Ovary (tissue), 9 donors: ENCODE measurements around the gene PLTP. TPM values are rescaled to one million over a fixed set of nuclear protein-coding genes. Genes with fewer than 3 reads are reported as not detected.
"Not testable (repeated sequence)": the region's sequence is repeated elsewhere in the genome, so short reads cannot be mapped to it uniquely, and the experiment has no call there.

Experiments used
- DNase-seq, 5 donors: peaks; one replicate each; pipeline ENCODE4 v3.0.0-alpha.2; 2019 to 2020
- H3K27ac ChIP-seq, 2 donors: fragments of 200-600 bp; one replicate each; pipeline versions ENCODE4 v1.5.1 to v1.8.0; 2019 to 2022
- H3K27me3 ChIP-seq: fragments of 200-600 bp; one replicate; pipeline ENCODE4 v1.8.0; 2022
- H3K36me3 ChIP-seq: fragments of 200-600 bp; sonication (generic); one replicate; pipeline ENCODE4 v1.5.1; 2019
- H3K4me1 ChIP-seq: one replicate; pipeline ENCODE4 v1.8.1; 2013; ENCODE audit warnings: mild to moderate bottlenecking, moderate library complexity; ENCODE audit not compliant: insufficient read depth
- H3K4me3 ChIP-seq: fragments of 200-600 bp; sonication (generic); one replicate; pipeline ENCODE4 v1.5.1; 2017
- H3K9me3 ChIP-seq, 2 donors: fragments of 200-600 bp in 1 of 2; sonication (generic) in 1 of 2; one replicate each; pipeline versions ENCODE4 v1.5.1 to v1.8.1; 2013 to 2019; ENCODE audit warnings: mild to moderate bottlenecking in 1 of 2, moderate library complexity in 1 of 2
- EP300 ChIP-seq: sonication (generic); formaldehyde crosslinking; IDR thresholded peaks from one replicate; pipeline ENCODE4 v1.6.1; 2017; ENCODE audit warnings: antibody characterized with exemption
- POLR2A ChIP-seq: fragments of 450-650 bp; IDR thresholded peaks from one replicate; pipeline ENCODE4 v1.6.1; 2017; ENCODE audit warnings: antibody characterized with exemption, mild to moderate bottlenecking, moderate library complexity
- WGBS, 3 donors: extraction: QIAGEN DNeasy Blood & Tissue Kit in 1 of 3; methylation state at CpG; one replicate each; pipeline versions ENCODE4 v1.1.5 to v1.1.7; 2013 to 2017; 5-methylcytosine and 5-hydroxymethylcytosine counted together
- intact Hi-C, 4 donors: fragments of 100-400 bp; cut with DNase I; formaldehyde crosslinking; loops; one replicate each; pipeline versions ENCODE4 v1.11.0 to v1.15.1; 2022 to 2023
- polyA plus RNA-seq, 2 donors: library from polyadenylated mRNA; stranded (reverse); fragments of 200-250 nt in 1 of 2; fragments of 350-450 nt in 1 of 2; fragmentation: Illumina TruSeq in 1 of 2; extraction: RNeasy Lipid Tissue Mini Kit (QIAGEN cat#74804) in 1 of 2; gene quantifications; one replicate each; pipeline ENCODE4 v1.2.3, GENCODE V29; 2013 to 2014
- total RNA-seq, 7 donors: library from RNA; depleted of rRNA in 2 of 7; stranded (reverse); fragments of >200 nt in 2 of 7; fragmentation: NEBNext Ultra II Directional in 3 of 7; extraction: Animal tissue kit (Norgen Biotek cat#: 25700) in 3 of 7; gene quantifications; one replicate each; pipeline versions ENCODE4 v1.1.0 to v1.2.4, GENCODE V29; 2016 to 2023
- TF ChIP-seq, protein P1 (sequence below), 3 donors: fragments of 450-650 bp in 2 of 3; fragments of 200-600 bp in 1 of 3; IDR thresholded peaks; one replicate each; pipeline versions ENCODE4 v1.5.1 to v1.8.0; 2016 to 2022; ENCODE audit warnings: antibody characterized with exemption in 3 of 3, mild to moderate bottlenecking in 1 of 3
- donor health status: DM: no; HTN: no; CAD: no; lungs with moderate emphysema.
- donor health status: DM: no; HTN: no; CAD: no.
- donor health status: Bipolar disorder and iron deficiency.
- donor health status: DM: yes; HTN: yes; CAD: no.
- donor health status: DM: no; HTN: no; CAD: no.
- donor health status: DM: yes; HTN: yes; CAD: no.

Gene PLTP
- total and polyA plus RNA-seq, 9 donors: 83.5 to 266 (median 138) TPM

DNA sequence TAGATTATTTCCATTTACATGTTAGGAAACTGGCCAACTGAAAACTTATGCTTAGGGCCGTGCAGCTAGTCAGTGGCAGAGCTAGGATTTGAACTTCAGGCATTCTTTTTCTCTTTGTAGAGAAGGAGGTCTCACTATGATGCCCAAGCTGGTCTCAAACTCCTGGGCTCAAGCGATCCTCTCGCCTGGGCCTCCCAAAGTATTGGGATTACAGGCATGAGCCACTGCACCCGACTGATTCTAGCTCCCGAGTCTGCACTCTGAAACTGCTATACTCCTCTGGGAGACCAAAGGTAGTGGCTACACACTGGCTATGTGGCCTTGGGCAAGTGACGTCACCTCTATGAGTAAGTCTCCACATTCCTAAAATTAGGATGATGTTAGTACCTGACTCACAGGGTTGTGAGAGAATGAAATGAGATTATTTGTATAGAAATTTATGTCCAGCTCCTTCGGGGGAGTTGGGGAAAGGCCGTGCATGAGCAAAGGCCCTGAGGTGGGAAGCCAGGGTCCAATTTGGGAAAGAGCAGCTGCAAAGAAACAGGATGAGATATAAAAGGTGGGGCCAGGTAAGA, 6.4 kb downstream of the PLTP start:
- TF ChIP-seq, protein P1, sequence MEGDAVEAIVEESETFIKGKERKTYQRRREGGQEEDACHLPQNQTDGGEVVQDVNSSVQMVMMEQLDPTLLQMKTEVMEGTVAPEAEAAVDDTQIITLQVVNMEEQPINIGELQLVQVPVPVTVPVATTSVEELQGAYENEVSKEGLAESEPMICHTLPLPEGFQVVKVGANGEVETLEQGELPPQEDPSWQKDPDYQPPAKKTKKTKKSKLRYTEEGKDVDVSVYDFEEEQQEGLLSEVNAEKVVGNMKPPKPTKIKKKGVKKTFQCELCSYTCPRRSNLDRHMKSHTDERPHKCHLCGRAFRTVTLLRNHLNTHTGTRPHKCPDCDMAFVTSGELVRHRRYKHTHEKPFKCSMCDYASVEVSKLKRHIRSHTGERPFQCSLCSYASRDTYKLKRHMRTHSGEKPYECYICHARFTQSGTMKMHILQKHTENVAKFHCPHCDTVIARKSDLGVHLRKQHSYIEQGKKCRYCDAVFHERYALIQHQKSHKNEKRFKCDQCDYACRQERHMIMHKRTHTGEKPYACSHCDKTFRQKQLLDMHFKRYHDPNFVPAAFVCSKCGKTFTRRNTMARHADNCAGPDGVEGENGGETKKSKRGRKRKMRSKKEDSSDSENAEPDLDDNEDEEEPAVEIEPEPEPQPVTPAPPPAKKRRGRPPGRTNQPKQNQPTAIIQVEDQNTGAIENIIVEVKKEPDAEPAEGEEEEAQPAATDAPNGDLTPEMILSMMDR (IDR thresholded peaks at IDR 0.05): no peak
- TF ChIP-seq POLR2A (no peak), EP300 (no peak)
- intact Hi-C loops: no loop called here
- Histone ChIP-seq H3K36me3 (no peaks in the 10 kb centered on the region), H3K9me3 (no peaks in the 10 kb centered on the region), H3K4me3 (no peak overlapping the region), H3K27me3 (no peaks in the 10 kb centered on the region), H3K4me1 (peaks cover 3% of the 10 kb centered on the region), H3K27ac (no peak overlapping the region)
- 71 to 76% (median 74%) methylated on average over 8 of the region's 8 CpGs for WGBS, 3 donors
- no peak for DNase-seq

DNA sequence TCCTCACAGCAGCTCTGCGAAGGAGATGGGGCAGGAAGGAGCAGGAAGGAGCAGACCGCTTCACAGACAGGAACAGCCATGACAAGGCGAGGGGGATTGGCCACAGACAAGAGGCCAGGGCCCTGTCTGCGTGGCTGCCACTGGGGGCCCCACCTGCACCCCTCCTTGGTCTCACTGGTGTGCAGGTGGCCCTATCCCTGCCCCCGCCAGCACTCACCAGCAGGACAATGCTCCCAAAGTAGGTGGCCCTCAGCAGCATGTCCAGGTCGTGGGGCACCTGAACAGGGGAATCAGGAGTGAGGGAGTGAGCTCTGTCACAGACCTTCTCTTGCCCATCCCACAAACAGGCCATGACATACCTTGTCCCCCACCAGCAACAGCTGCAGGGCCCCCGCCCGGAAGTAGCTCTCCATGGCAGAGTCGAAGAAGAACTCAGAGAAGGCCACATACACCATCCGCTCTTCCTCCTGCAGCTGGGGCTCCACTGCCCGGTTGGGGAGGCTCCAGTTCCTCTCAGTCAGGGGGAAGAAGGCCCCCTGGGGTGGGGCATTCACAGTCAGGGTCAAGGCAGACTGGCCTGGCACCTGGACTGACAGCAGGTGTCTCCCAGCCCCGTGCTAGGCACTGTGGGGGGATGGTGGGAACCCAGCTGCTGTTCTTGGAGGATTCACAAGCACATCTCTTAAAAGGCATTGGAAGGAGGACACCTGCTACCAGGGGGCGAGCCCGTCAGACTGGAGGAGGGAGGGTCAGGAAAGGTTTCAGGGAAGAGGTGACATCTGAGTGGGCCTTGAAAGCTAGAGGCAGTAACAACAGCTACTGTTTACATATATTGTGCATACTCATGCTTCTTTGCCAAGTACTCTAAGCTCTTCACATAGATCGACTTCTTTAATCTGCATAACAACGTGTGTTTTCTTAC, 7.1 kb downstream of the PLTP start:
- H3K36me3 ChIP-seq: no peaks in the 10 kb centered on the region
- H3K4me1 ChIP-seq: no peaks in the 10 kb centered on the region
- DNase-seq: no peak
- 74 to 80% (median 74%) methylated on average over 16 of the region's 16 CpGs for WGBS, 3 donors
- H3K4me3 ChIP-seq: no peak overlapping the region
- intact Hi-C loops: no loop called here
- H3K27me3 ChIP-seq: no peaks in the 10 kb centered on the region
- no peaks in the 10 kb centered on the region for H3K9me3 ChIP-seq
- TF ChIP-seq POLR2A (no peak), EP300 (no peak)
- TF ChIP-seq, protein P1 (IDR thresholded peaks at IDR 0.05): no peak
- H3K27ac ChIP-seq: no peak overlapping the region

DNA sequence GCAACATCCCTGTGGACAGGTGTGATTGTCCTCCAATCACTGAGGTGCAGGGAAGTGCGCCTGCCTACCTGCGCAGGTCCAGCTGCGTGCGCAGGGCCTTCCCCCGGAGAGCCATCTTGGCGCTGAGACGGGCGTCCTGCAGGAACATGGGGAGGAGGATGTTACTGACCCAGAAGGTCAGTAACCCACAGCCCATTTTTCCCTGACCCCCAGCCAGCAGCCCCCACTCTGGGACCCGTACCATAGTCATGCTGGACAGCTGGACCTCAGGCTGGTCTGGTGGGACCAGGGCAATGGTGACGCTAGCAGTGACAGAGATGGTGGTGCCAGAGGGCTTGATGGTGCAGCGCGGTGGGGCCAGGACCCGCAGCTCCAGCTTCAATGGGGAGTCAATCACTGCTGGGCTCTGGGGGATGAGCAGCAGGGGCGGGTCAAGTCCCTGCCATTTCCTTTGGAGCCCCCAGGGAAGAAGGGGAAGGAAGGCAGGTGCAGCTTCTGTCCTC, 9.7 kb downstream of the PLTP start:
- Histone ChIP-seq H3K36me3 (no peaks in the 10 kb centered on the region), H3K27me3 (no peaks in the 10 kb centered on the region), H3K27ac (no peak overlapping the region), H3K9me3 (no peaks in the 10 kb centered on the region), H3K4me3 (no peak overlapping the region), H3K4me1 (no peaks in the 10 kb centered on the region)
- TF ChIP-seq POLR2A (no peak), EP300 (no peak)
- TF ChIP-seq, protein P1 (IDR thresholded peaks at IDR 0.05): no peak
- no peak for DNase-seq
- intact Hi-C loops: no loop called here
- WGBS, 3 donors: 91 to 95% (median 92%) methylated on average over 14 of the region's 14 CpGs

DNA sequence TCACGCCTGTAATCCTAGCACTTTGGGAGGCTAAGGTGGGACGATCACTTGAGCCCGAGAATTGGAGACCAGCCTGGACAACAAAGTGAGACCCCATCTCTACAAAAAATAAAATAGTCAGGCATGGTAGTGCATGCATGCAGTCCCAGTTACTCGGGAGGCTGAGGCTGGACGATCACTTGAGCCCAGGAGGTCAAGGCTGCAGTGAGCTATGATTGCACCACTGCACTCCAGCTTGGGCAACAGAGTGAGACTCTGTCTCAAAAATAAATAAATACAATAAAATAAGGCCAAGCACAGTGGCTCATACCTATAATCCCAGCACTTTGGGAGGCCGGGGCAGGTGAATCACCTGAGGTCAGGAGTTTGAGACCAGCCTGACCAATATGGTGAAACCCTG, 10.6 kb downstream of the PLTP start:
- H3K9me3 ChIP-seq, intact Hi-C loops, DNase-seq, H3K4me1 ChIP-seq, H3K36me3 ChIP-seq, H3K27me3 ChIP-seq, H3K4me3 ChIP-seq, H3K27ac ChIP-seq: not testable (repeated sequence)
- WGBS, 3 donors: 68 to 82% (median 80%) methylated on average over 6 of the region's 6 CpGs
